ENCODE data around the gene RPS8. TPM values are rescaled to one million over a fixed set of nuclear protein-coding genes. Genes with fewer than 3 reads are reported as not detected.

RPS8 gene
- total and polyA plus RNA-seq, 2 of the 8 experiments (the other 6 are each of a cell fraction or from before 2014, with no cell fraction given): 2,261 to 2,407 TPM

DNA sequence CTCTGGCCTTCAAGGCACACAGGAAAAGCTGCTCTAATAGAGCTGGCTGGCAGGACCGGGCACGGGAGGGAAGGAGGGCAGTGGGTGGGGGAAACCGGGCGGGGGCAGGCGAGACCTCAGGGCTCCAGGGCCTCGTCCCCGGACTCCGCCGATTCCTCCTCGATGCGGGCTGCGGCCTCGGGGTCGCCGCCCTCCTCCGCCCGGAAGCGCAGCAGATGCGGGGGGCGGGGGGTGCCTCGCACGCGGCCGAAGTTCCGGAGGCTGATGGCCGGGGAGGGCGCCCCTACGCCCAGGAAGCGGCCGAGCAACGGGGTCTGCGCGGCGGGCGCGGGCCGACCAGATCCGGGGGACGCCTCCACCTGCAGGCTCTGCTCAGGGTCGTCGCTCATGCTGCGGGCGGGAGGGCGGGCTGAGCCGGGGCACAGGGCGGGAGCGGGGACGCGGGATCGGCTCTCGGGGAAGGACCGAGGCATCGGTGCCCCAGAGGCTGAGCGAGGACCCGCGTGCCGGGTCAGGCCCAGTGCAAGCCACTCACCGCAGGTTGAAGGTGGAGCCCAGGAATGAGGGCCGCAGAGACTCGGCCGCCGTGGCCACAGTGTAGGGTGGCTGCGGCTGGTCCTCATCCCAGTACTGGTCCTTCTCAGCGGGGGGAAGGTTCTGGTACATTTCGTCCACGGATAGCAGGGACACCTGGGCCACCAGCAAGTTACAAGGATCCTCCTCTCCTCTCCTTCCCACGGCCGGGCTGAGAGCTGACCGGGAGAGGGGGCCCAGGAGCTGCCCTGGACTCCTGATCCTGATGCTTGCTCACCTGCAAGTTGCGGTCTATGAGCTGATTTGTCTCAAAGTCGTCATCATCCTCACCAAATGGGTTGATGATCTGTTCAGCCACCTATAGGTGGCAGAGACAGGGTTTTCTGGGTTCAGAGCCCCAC is 9.0 kb downstream of the RPS8 start (continued):
- TF ChIP-seq, protein P1, sequence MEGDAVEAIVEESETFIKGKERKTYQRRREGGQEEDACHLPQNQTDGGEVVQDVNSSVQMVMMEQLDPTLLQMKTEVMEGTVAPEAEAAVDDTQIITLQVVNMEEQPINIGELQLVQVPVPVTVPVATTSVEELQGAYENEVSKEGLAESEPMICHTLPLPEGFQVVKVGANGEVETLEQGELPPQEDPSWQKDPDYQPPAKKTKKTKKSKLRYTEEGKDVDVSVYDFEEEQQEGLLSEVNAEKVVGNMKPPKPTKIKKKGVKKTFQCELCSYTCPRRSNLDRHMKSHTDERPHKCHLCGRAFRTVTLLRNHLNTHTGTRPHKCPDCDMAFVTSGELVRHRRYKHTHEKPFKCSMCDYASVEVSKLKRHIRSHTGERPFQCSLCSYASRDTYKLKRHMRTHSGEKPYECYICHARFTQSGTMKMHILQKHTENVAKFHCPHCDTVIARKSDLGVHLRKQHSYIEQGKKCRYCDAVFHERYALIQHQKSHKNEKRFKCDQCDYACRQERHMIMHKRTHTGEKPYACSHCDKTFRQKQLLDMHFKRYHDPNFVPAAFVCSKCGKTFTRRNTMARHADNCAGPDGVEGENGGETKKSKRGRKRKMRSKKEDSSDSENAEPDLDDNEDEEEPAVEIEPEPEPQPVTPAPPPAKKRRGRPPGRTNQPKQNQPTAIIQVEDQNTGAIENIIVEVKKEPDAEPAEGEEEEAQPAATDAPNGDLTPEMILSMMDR (IDR thresholded peaks at IDR 0.05; ENCODE audit: control extremely low read depth in 1 of 3, insufficient read depth in 1 of 3, low read depth in 1 of 3, low read length in 3 of 3): peak in 1 of 3 experiments; percentile 37; a peak in 2 of 4 replicates
- TF ChIP-seq, protein P2, sequence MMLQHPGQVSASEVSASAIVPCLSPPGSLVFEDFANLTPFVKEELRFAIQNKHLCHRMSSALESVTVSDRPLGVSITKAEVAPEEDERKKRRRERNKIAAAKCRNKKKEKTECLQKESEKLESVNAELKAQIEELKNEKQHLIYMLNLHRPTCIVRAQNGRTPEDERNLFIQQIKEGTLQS (IDR thresholded peaks at IDR 0.05; ENCODE audit: insufficient read depth, low read depth, low read length): no peak
- no peak for TF ChIP-seq SIRT6 (IDR thresholded peaks at IDR 0.05; ENCODE audit: low read length)
- no peak for TF ChIP-seq SIX5 (IDR thresholded peaks at IDR 0.05; ENCODE audit: low read depth, low read length)
